Liver (tissue), 3 donors: ENCODE results near the gene DTNB.

Experiments used
- ATF3 ChIP-seq: IDR thresholded peaks from 2 replicates; pipeline ENCODE4 v1.6.1; 2016; ENCODE audit warnings: antibody characterized with exemption
- CTCF ChIP-seq: fragments of 150-350 bp; IDR thresholded peaks from 2 replicates; pipeline ENCODE4 v1.5.1; 2017; ENCODE audit warnings: improper control_type of control experiment, low read depth, low read length; ENCODE audit not compliant: missing input control
- EGR1 ChIP-seq, 2 donors: IDR thresholded peaks; 2 replicates each; pipeline ENCODE4 v1.6.1; 2016 to 2018; ENCODE audit warnings: antibody characterized with exemption in 2 of 2, low read depth in 2 of 2
- FOXA1 ChIP-seq: IDR thresholded peaks from 2 replicates; pipeline ENCODE4 v1.6.1; 2016; ENCODE audit warnings: antibody characterized with exemption
- GABPA ChIP-seq, 2 donors: IDR thresholded peaks in 1 of 2; conservative IDR thresholded peaks in 1 of 2; 2 replicates each; pipeline ENCODE4 v1.6.1; 2016; ENCODE audit warnings: antibody characterized with exemption in 2 of 2, mild to moderate bottlenecking in 1 of 2, moderate library complexity in 1 of 2
- JUND ChIP-seq, 2 donors: IDR thresholded peaks; 2 replicates each; pipeline ENCODE4 v1.6.1; 2016; ENCODE audit warnings: antibody characterized with exemption in 2 of 2
- MAX ChIP-seq: IDR thresholded peaks from 2 replicates; pipeline ENCODE4 v1.6.1; 2016; ENCODE audit warnings: antibody characterized with exemption
- RAD21 ChIP-seq, 2 donors: IDR thresholded peaks; 2 replicates each; pipeline ENCODE4 v1.6.1; 2016; ENCODE audit warnings: antibody characterized with exemption in 2 of 2, mild to moderate bottlenecking in 2 of 2
- REST ChIP-seq: IDR thresholded peaks from 2 replicates; pipeline ENCODE4 v1.6.1; 2016; ENCODE audit warnings: antibody characterized with exemption, mild to moderate bottlenecking
- SP1 ChIP-seq: IDR thresholded peaks from 2 replicates; pipeline ENCODE4 v1.6.1; 2018; ENCODE audit warnings: antibody characterized with exemption, mild to moderate bottlenecking
- TAF1 ChIP-seq: conservative IDR thresholded peaks from 2 replicates; pipeline ENCODE4 v1.6.1; 2016; ENCODE audit warnings: antibody characterized with exemption, mild to moderate bottlenecking
- YY1 ChIP-seq: IDR thresholded peaks from 2 replicates; pipeline ENCODE4 v1.6.1; 2016; ENCODE audit warnings: antibody characterized with exemption, mild to moderate bottlenecking
- ZBTB33 ChIP-seq: IDR thresholded peaks from 2 replicates; pipeline ENCODE4 v1.6.1; 2016; ENCODE audit warnings: antibody characterized with exemption
- donor health status: healthy.
- donor health status: healthy.

- no peak for TF ChIP-seq CTCF
- no peak for TF ChIP-seq ZBTB33
- no peak for TF ChIP-seq FOXA1
- TF ChIP-seq JUND (IDR thresholded peaks at IDR 0.05): no peak
- TF ChIP-seq TAF1: no peak
- no peak for TF ChIP-seq MAX
- no peak for TF ChIP-seq EGR1 (IDR thresholded peaks at IDR 0.05; ENCODE audit: low read depth in 2 of 2)
- TF ChIP-seq GABPA (IDR thresholded peaks at IDR 0.05 in 1 of 2, conservative IDR thresholded peaks at IDR 0.05 in 1 of 2): no peak
- TF ChIP-seq YY1: no peak
- no peak for TF ChIP-seq ATF3
- TF ChIP-seq REST: no peak
- TF ChIP-seq SP1: no peak
- no peak for TF ChIP-seq RAD21 (IDR thresholded peaks at IDR 0.05)
Observed at GRCh38 chr2:25371253-25372241, 301.8 kb downstream of the DTNB start.
